HL-60 (cell line): ENCODE measurements around the gene CHRNA1.

Experiments
- DNase-seq, 2 experiments: peaks; one replicate each; pipeline ENCODE4 v3.0.0-alpha.2; 2010 to 2020; ENCODE audit warnings: low read depth in 1 of 2, low spot score in 1 of 2
- H3K27ac ChIP-seq: fragments of 250-450 bp; sonication (Bioruptor Pico); replicated peaks from 2 replicates; pipeline ENCODE4 v1.5.1; 2020; ENCODE audit warnings: mild to moderate bottlenecking, moderate library complexity
- H3K27me3 ChIP-seq: fragments of 250-450 bp; sonication (Bioruptor Pico); 2 replicates; pipeline ENCODE4 v1.5.1; 2021; ENCODE audit warnings: mild to moderate bottlenecking, moderate library complexity; ENCODE audit not compliant: insufficient read depth, poor library complexity, severe bottlenecking
- H3K4me3 ChIP-seq: replicated peaks from 2 replicates; pipeline ENCODE4 v1.5.1; 2011; ENCODE audit warnings: mild to moderate bottlenecking, control low read depth, low read length; ENCODE audit not compliant: insufficient read depth
- CTCF ChIP-seq: IDR thresholded peaks from one replicate; pipeline ENCODE4 v1.5.1; 2011; ENCODE audit warnings: low read length, control low read depth, inconsistent platforms; ENCODE audit not compliant: insufficient read depth
- GABPA ChIP-seq: IDR thresholded peaks from 2 replicates; pipeline ENCODE4 v1.6.1; 2012; ENCODE audit warnings: low read depth
- POLR2AphosphoS5 ChIP-seq: IDR thresholded peaks from 2 replicates; pipeline ENCODE4 v1.6.1; 2012; ENCODE audit warnings: low read depth
- SPI1 ChIP-seq: IDR thresholded peaks from 2 replicates; pipeline ENCODE4 v1.6.1; 2012; ENCODE audit warnings: low read depth, mild to moderate bottlenecking, borderline replicate concordance
- TF ChIP-seq, protein P1 (sequence below): IDR thresholded peaks from 2 replicates; pipeline ENCODE4 v1.6.1; 2012; ENCODE audit warnings: low read depth; ENCODE audit not compliant: insufficient replicate concordance

The CHRNA1 gene

GRCh38 chr2:174778085-174778981 is 14.1 kb upstream of the CHRNA1 start:
- TF ChIP-seq POLR2AphosphoS5, result no peak
- TF ChIP-seq, protein P1, sequence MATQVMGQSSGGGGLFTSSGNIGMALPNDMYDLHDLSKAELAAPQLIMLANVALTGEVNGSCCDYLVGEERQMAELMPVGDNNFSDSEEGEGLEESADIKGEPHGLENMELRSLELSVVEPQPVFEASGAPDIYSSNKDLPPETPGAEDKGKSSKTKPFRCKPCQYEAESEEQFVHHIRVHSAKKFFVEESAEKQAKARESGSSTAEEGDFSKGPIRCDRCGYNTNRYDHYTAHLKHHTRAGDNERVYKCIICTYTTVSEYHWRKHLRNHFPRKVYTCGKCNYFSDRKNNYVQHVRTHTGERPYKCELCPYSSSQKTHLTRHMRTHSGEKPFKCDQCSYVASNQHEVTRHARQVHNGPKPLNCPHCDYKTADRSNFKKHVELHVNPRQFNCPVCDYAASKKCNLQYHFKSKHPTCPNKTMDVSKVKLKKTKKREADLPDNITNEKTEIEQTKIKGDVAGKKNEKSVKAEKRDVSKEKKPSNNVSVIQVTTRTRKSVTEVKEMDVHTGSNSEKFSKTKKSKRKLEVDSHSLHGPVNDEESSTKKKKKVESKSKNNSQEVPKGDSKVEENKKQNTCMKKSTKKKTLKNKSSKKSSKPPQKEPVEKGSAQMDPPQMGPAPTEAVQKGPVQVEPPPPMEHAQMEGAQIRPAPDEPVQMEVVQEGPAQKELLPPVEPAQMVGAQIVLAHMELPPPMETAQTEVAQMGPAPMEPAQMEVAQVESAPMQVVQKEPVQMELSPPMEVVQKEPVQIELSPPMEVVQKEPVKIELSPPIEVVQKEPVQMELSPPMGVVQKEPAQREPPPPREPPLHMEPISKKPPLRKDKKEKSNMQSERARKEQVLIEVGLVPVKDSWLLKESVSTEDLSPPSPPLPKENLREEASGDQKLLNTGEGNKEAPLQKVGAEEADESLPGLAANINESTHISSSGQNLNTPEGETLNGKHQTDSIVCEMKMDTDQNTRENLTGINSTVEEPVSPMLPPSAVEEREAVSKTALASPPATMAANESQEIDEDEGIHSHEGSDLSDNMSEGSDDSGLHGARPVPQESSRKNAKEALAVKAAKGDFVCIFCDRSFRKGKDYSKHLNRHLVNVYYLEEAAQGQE, result no peak
- TF ChIP-seq GABPA, result no peak
- TF ChIP-seq CTCF, result no peak
- TF ChIP-seq SPI1, result no peak
- Histone ChIP-seq H3K4me3 (no peak overlapping the region), H3K27ac (no peak overlapping the region), H3K27me3 (peaks cover 3% of the 10 kb centered on the region)
- DNase-seq, result peak; percentile 10 to 39

GRCh38 chr2:174777347-174778084 is 13.2 kb upstream of the CHRNA1 start:
- Histone ChIP-seq H3K27ac (no peak overlapping the region), H3K27me3 (peaks cover 3% of the 10 kb centered on the region), H3K4me3 (no peak overlapping the region)
- TF ChIP-seq SPI1 (no peak), GABPA (no peak)
- DNase-seq, result no peak

DNA sequence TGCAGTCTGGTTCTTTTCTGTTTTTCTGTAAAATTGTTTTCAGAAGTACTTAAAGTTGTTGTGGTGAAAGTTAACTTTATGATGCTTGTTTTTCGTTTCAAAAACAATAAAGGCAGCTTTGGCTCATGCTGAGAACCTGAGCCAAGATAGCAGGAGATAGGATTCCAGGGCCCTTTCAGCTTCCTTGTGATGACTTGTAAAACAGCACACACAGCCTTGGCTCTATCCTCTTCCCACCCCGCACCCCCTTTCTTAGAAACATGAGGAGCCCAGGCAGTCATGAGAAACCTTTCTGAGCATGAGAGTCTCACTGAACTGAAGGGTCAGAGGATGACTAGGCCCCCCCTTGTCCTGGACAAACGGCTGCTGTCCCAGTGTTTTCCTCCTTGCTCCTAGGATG is 12.4 kb upstream of the CHRNA1 start:
- TF ChIP-seq GABPA, result no peak
- TF ChIP-seq, protein P1, result no peak
- TF ChIP-seq SPI1, result no peak
- no peak for TF ChIP-seq POLR2AphosphoS5
- no peak for TF ChIP-seq CTCF
- H3K27ac ChIP-seq, result no peak overlapping the region
- DNase-seq, result no peak
- H3K27me3 ChIP-seq, result peaks cover 3% of the 10 kb centered on the region
- H3K4me3 ChIP-seq, result no peak overlapping the region

GRCh38 chr2:174776223-174776622 is 12.0 kb upstream of the CHRNA1 start:
- Histone ChIP-seq H3K4me3 (no peak overlapping the region), H3K27ac (no peak overlapping the region), H3K27me3 (peaks cover 3% of the 10 kb centered on the region)
- TF ChIP-seq SPI1, result no peak
- no peak for TF ChIP-seq GABPA
- DNase-seq, result no peak
